GM12872 (cell line): Measurements from ENCODE around the gene C3orf49.

Source experiments
- CTCF ChIP-seq: IDR thresholded peaks from 3 replicates; pipeline ENCODE4 v1.5.1; 2011; ENCODE audit warnings: low read depth, mild to moderate bottlenecking, low read length, moderate library complexity; ENCODE audit not compliant: insufficient read depth

The C3orf49 gene

GRCh38 chr3:63861306-63861705 lies 42.2 kb downstream of the C3orf49 start:
- no peak for TF ChIP-seq CTCF

GRCh38 chr3:63862804-63863149 lies 43.7 kb downstream of the C3orf49 start:
- TF ChIP-seq CTCF = no peak

GRCh38 chr3:63863150-63864007 lies 44.3 kb downstream of the C3orf49 start, which contains the start of the genes ATXN7 and THOC7:
Gene ATXN7, plus strand, starts transcription at chr3:63863867. Its CDS starts 48,732 bp downstream, at chr3:63912599.
Gene THOC7, minus strand, starts transcription at chr3:63863805. Its CDS starts 15 bp downstream, at chr3:63863790.
- TF ChIP-seq CTCF = no peak

- no peak for TF ChIP-seq CTCF
Observed at GRCh38 chr3:63864008-63864964, 45.2 kb downstream of the C3orf49 start.

- no peak for TF ChIP-seq CTCF
Observed at GRCh38 chr3:63864965-63865327, 45.8 kb downstream of the C3orf49 start.

- TF ChIP-seq CTCF = no peak
Observed at GRCh38 chr3:63867225-63867624, 48.1 kb downstream of the C3orf49 start.

- TF ChIP-seq CTCF = no peak
Observed at GRCh38 chr3:63869940-63870614, 51.0 kb downstream of the C3orf49 start.
